HEK293T (cell line): ENCODE data around the gene TRIM21.
"Not testable (repeated sequence)": the region's sequence is repeated elsewhere in the genome, so short reads cannot be mapped to it uniquely, and the experiment has no call there.

Source experiments
- CTBP1 ChIP-seq: fragments of 450-650 bp; IDR thresholded peaks from 2 replicates; pipeline ENCODE4 v1.6.1; 2016; ENCODE audit warnings: borderline replicate concordance
- ELF4 ChIP-seq: fragments of 450-650 bp; IDR thresholded peaks from 2 replicates; pipeline ENCODE4 v1.6.1; 2017; ENCODE audit warnings: antibody characterized with exemption
- FOXK2 ChIP-seq: fragments of 450-650 bp; IDR thresholded peaks from 2 replicates; pipeline ENCODE4 v1.6.1; 2016; ENCODE audit warnings: mild to moderate bottlenecking
- FOXM1 ChIP-seq: fragments of 450-650 bp; IDR thresholded peaks from 2 replicates; pipeline ENCODE4 v1.6.1; 2017; ENCODE audit warnings: mild to moderate bottlenecking, borderline replicate concordance
- NFRKB ChIP-seq: fragments of 450-650 bp; IDR thresholded peaks from 2 replicates; pipeline ENCODE4 v1.6.1; 2016; ENCODE audit warnings: mild to moderate bottlenecking, moderate library complexity
- PKNOX1 ChIP-seq: fragments of 450-650 bp; IDR thresholded peaks from 2 replicates; pipeline ENCODE4 v1.6.1; 2016
- SP1 ChIP-seq: fragments of 450-650 bp; IDR thresholded peaks from 2 replicates; pipeline ENCODE4 v1.6.1; 2017
- SUZ12 ChIP-seq: fragments of 450-650 bp; IDR thresholded peaks from 2 replicates; pipeline ENCODE4 v1.6.1; 2016; ENCODE audit warnings: mild to moderate bottlenecking
- ZNF384 ChIP-seq: fragments of 450-650 bp; IDR thresholded peaks from 2 replicates; pipeline ENCODE4 v1.6.1; 2016

GRCh38 chr11:4348142-4348541 is 45.4 kb downstream of the TRIM21 start:
- not testable (repeated sequence) for TF ChIP-seq CTBP1, FOXM1, NFRKB, FOXK2, SUZ12, SP1, PKNOX1, ZNF384, ELF4
